GM23338 (cell line): ENCODE results near the gene TRA2B. TPM values are rescaled to one million over a fixed set of nuclear protein-coding genes. Genes with fewer than 3 reads are reported as not detected.

Source experiments
- ATAC-seq: fragments of 200-7000 bp; cut with Tn5 transposase; 3 replicates; pipeline ENCODE4 v1.9.1; 2020
- DNase-seq: peaks from one replicate; pipeline ENCODE4 v3.0.0-alpha.2; 2015; ENCODE audit warnings: low spot score
- H2AFZ ChIP-seq: fragments of 200-600 bp; sonication (generic); 2 replicates; pipeline ENCODE4 v1.8.0; 2016; ENCODE audit warnings: antibody characterized with exemption, mild to moderate bottlenecking, moderate library complexity
- H3F3A ChIP-seq: fragments of 200-600 bp; sonication (generic); replicated peaks from 2 replicates; pipeline ENCODE4 v1.8.0; 2017; ENCODE audit warnings: antibody characterized with exemption, mixed run types, low read depth
- H3K27ac ChIP-seq: fragments of 200-600 bp; sonication (generic); 2 replicates; pipeline ENCODE4 v1.6.1; 2016; ENCODE audit warnings: low read depth
- H3K27me3 ChIP-seq: fragments of 200-600 bp; sonication (generic); 2 replicates; pipeline ENCODE4 v1.8.0; 2016; ENCODE audit warnings: mild to moderate bottlenecking, mixed run types, moderate library complexity; ENCODE audit not compliant: insufficient read depth
- H3K36me3 ChIP-seq: fragments of 200-600 bp; sonication (generic); 2 replicates; pipeline ENCODE4 v1.8.0; 2016; ENCODE audit warnings: mild to moderate bottlenecking; ENCODE audit not compliant: insufficient read depth
- H3K4me1 ChIP-seq: fragments of 200-600 bp; sonication (generic); 2 replicates; pipeline ENCODE4 v1.8.0; 2016; ENCODE audit warnings: mild to moderate bottlenecking, moderate library complexity; ENCODE audit not compliant: insufficient read depth
- H3K4me2 ChIP-seq: fragments of 200-600 bp; sonication (generic); 2 replicates; pipeline ENCODE4 v1.7.1; 2017; ENCODE audit warnings: mixed run types
- H3K4me3 ChIP-seq: fragments of 200-600 bp; sonication (generic); 2 replicates; pipeline ENCODE4 v1.6.1; 2016; ENCODE audit warnings: mixed run types
- H3K79me2 ChIP-seq: fragments of 200-600 bp; sonication (generic); replicated peaks from 2 replicates; pipeline ENCODE4 v1.8.0; 2017; ENCODE audit warnings: mild to moderate bottlenecking; ENCODE audit not compliant: insufficient read depth
- H3K9me2 ChIP-seq: fragments of 200-600 bp; sonication (generic); 2 replicates; pipeline ENCODE4 v1.8.0; 2017; ENCODE audit not compliant: insufficient read depth
- H4K20me1 ChIP-seq: fragments of 200-600 bp; sonication (generic); replicated peaks from 2 replicates; pipeline ENCODE4 v1.8.0; 2017; ENCODE audit warnings: mild to moderate bottlenecking; ENCODE audit not compliant: insufficient read depth
- H3K27ac Mint-ChIP-seq: 2 replicates; pipeline ENCODE4 v1.8.0; 2020; ENCODE audit warnings: inconsistent platforms, mild to moderate bottlenecking, moderate library complexity, mixed read lengths
- H3K27me3 Mint-ChIP-seq: 3 replicates; pipeline ENCODE4 v1.8.0; 2022; ENCODE audit warnings: low read depth, mild to moderate bottlenecking, moderate library complexity, mixed read lengths, inconsistent platforms; ENCODE audit not compliant: insufficient read depth, poor library complexity
- H3K36me3 Mint-ChIP-seq: 3 replicates; pipeline ENCODE4 v1.8.0; 2021; ENCODE audit warnings: low read depth, mild to moderate bottlenecking, inconsistent platforms, moderate library complexity, mixed read lengths
- H3K4me1 Mint-ChIP-seq: 3 replicates; pipeline ENCODE4 v1.8.0; 2020; ENCODE audit warnings: mild to moderate bottlenecking, inconsistent platforms, mixed read lengths
- H3K4me3 Mint-ChIP-seq: 3 replicates; pipeline ENCODE4 v1.8.0; 2021; ENCODE audit warnings: moderate library complexity, mild to moderate bottlenecking, inconsistent platforms, mixed read lengths
- H3K9me3 Mint-ChIP-seq: 3 replicates; pipeline ENCODE4 v1.8.0; 2020; ENCODE audit warnings: moderate library complexity, mild to moderate bottlenecking, inconsistent platforms, mixed read lengths
- CREB1 ChIP-seq: fragments of 250-450 bp; sonication (Bioruptor Pico); IDR thresholded peaks from 2 replicates; pipeline ENCODE4 v1.5.0; 2020; ENCODE audit warnings: low read depth, mild to moderate bottlenecking, moderate library complexity
- CTCF ChIP-seq, 2 experiments: fragments of 200-600 bp in 1 of 2; sonication (generic) in 1 of 2; conservative IDR thresholded peaks; 2 replicates each; pipeline versions ENCODE4 v1.5.1 to v1.6.1; 2016 to 2017; ENCODE audit warnings: antibody characterized with exemption in 2 of 2, low read depth in 2 of 2, mild to moderate bottlenecking in 2 of 2, moderate library complexity in 1 of 2
- ETS1 ChIP-seq: IDR thresholded peaks from 2 replicates; pipeline ENCODE4 v1.6.1; 2016; ENCODE audit warnings: antibody characterized with exemption
- EZH2phosphoT487 ChIP-seq: fragments of 200-600 bp; sonication (generic); IDR thresholded peaks from one replicate; pipeline ENCODE4 v1.8.1; 2018; ENCODE audit warnings: antibody characterized with exemption; ENCODE audit not compliant: unreplicated experiment
- JUNB ChIP-seq: IDR thresholded peaks from one replicate; pipeline ENCODE4 v1.6.1; 2016; ENCODE audit warnings: antibody characterized with exemption; ENCODE audit not compliant: unreplicated experiment
- STAT1 ChIP-seq: IDR thresholded peaks from one replicate; pipeline ENCODE4 v1.6.1; 2016; ENCODE audit warnings: antibody characterized with exemption; ENCODE audit not compliant: unreplicated experiment
- ZNF114 ChIP-seq: fragments of 250-450 bp; sonication (Bioruptor Pico); IDR thresholded peaks from 2 replicates; pipeline ENCODE4 v1.5.0; 2020; ENCODE audit warnings: mild to moderate bottlenecking, moderate library complexity
- ZNF331 ChIP-seq: fragments of 250-450 bp; sonication (Bioruptor Pico); IDR thresholded peaks from 2 replicates; pipeline ENCODE4 v1.5.0; 2020; ENCODE audit warnings: low read depth, mild to moderate bottlenecking, moderate library complexity
- ZNF462 ChIP-seq: fragments of 250-450 bp; sonication (Bioruptor Pico); IDR thresholded peaks from 2 replicates; pipeline ENCODE4 v1.5.0; 2020; ENCODE audit warnings: mild to moderate bottlenecking, moderate library complexity
- polyA plus RNA-seq: library from polyadenylated mRNA; unstranded; fragments of >200 nt; fragmentation: Nextera tagmentation; extraction: Ambion mirVana; gene quantifications from 2 replicates; pipeline ENCODE4 v1.2.1, GENCODE V29; 2016
- total RNA-seq: library from RNA; depleted of rRNA; stranded (reverse); fragments of >200 nt; shearing (Covaris generic); gene quantifications from 2 replicates; pipeline ENCODE4 v1.2.3, GENCODE V29; 2014

The TRA2B gene
- total and polyA plus RNA-seq, 2 experiments from 2014 or later = 360 to 602 TPM

- no peak for TF ChIP-seq ETS1
- no peak for TF ChIP-seq EZH2phosphoT487
- no peak for TF ChIP-seq ZNF331
- no peak for TF ChIP-seq STAT1
These were observed 5.9 kb upstream of the TRA2B start (continued) for GRCh38 chr3:185943760-185944106.

- Histone ChIP-seq H3K9me2 (no peaks in the 10 kb centered on the region), H3K27ac (no peak overlapping the region), H3K79me2 (no peaks in the 10 kb centered on the region), H3K4me3 (no peak overlapping the region), H2AFZ (peak overlapping the region; percentile 34; the same call in 1 of the 2 replicates), H3K4me2 (no peak overlapping the region), H3K36me3 (no peaks in the 10 kb centered on the region), H3K4me1 (peaks cover 3% of the 10 kb centered on the region; the same call in 1 of the 2 replicates), H3K27me3 (no peaks in the 10 kb centered on the region), H4K20me1 (no peaks in the 10 kb centered on the region), H3F3A (no peaks in the 10 kb centered on the region)
- peaks cover 7% of the 10 kb centered on the region for H3K9me3 Mint-ChIP-seq
- peaks cover 3% of the 10 kb centered on the region for H3K36me3 Mint-ChIP-seq
- ATAC-seq = peak; percentile 99
- no peak overlapping the region for H3K27ac Mint-ChIP-seq
- peaks cover 6% of the 10 kb centered on the region for H3K4me1 Mint-ChIP-seq
- peak; percentile 93 for DNase-seq
- TF ChIP-seq CREB1 (CRISPR knock-in tag) = peak; percentile 8; the same call in 1 of the 2 replicates
- peak; percentile 97 to 98 for TF ChIP-seq CTCF (conservative IDR thresholded peaks at IDR 0.05; ENCODE audit: low read depth in 2 of 2)
- no peak for TF ChIP-seq JUNB
- H3K4me3 Mint-ChIP-seq = no peak overlapping the region
- H3K27me3 Mint-ChIP-seq = peaks cover 8% of the 10 kb centered on the region
These were observed 5.3 kb upstream of the TRA2B start for GRCh38 chr3:185942907-185943759.

- H3K4me3 ChIP-seq = no peak overlapping the region
- DNase-seq (no peak), ATAC-seq (no peak)
- Mint-ChIP-seq H3K9me3 (peaks cover 14% of the 10 kb centered on the region), H3K4me1 (peaks cover 7% of the 10 kb centered on the region), H3K27ac (no peak overlapping the region), H3K4me3 (no peak overlapping the region; the same call in 2 of the 3 replicates), H3K27me3 (peaks cover 15% of the 10 kb centered on the region), H3K36me3 (peaks cover 11% of the 10 kb centered on the region)
- no peak overlapping the region for H2AFZ ChIP-seq
- peaks cover 5% of the 10 kb centered on the region for H3K79me2 ChIP-seq
- H3K27ac ChIP-seq = no peak overlapping the region
- no peaks in the 10 kb centered on the region for H3K36me3 ChIP-seq
- peaks cover 3% of the 10 kb centered on the region; the same call in 1 of the 2 replicates for H3K4me1 ChIP-seq
- no peak overlapping the region for H3K4me2 ChIP-seq
- no peaks in the 10 kb centered on the region for H3K27me3 ChIP-seq
- no peaks in the 10 kb centered on the region for H3F3A ChIP-seq
- H3K9me2 ChIP-seq = no peaks in the 10 kb centered on the region
- H4K20me1 ChIP-seq = no peaks in the 10 kb centered on the region
- TF ChIP-seq ZNF462 (CRISPR knock-in tag) = no peak
- TF ChIP-seq ZNF114 (CRISPR knock-in tag) = no peak
These were observed 4.6 kb upstream of the TRA2B start for GRCh38 chr3:185942396-185942795.
